Calu3 (cell line): ENCODE results near the gene NPM3. TPM values are rescaled to one million over a fixed set of nuclear protein-coding genes. Genes with fewer than 3 reads are reported as not detected.

Source experiments
- Bru-seq: library from RNA; stranded (reverse); fragments of 400-500 nt; gene quantifications from one replicate; lab custom pipeline; 2021; lab: Mats Ljungman, UMichigan
- BruChase-seq, 2 experiments: library from RNA; stranded (reverse); fragments of 400-500 nt; gene quantifications; one replicate each; lab custom pipeline; 2021; lab: Mats Ljungman, UMichigan
- BruUV-seq: library from RNA; stranded (reverse); fragments of 400-500 nt; replicated peaks from 2 replicates; lab custom pipeline; 2021; lab: Mats Ljungman, UMichigan
- CTCF ChIA-PET: fragments of 300-600 bp; sonication (Branson Sonifier 250); formaldehyde crosslinking; loops from one replicate; lab custom pipeline; 2022; ENCODE audit warnings: antibody characterized with exemption; lab: Charles Lee
- DNase-seq: peaks from one replicate; pipeline ENCODE4 v3.0.0; 2022
- H3K27ac Mint-ChIP-seq: one replicate; pipeline ENCODE4 v1.8.0; 2022; ENCODE audit warnings: mixed read lengths; ENCODE audit not compliant: unreplicated experiment
- H3K27me3 Mint-ChIP-seq: one replicate; pipeline ENCODE4 v1.8.0; 2022; ENCODE audit warnings: mixed read lengths; ENCODE audit not compliant: unreplicated experiment
- H3K36me3 Mint-ChIP-seq: one replicate; pipeline ENCODE4 v1.8.0; 2022; ENCODE audit warnings: mild to moderate bottlenecking, moderate library complexity, mixed read lengths; ENCODE audit not compliant: insufficient read depth, unreplicated experiment
- H3K4me1 Mint-ChIP-seq: one replicate; pipeline ENCODE4 v1.8.0; 2022; ENCODE audit warnings: mild to moderate bottlenecking, low read depth, mixed read lengths; ENCODE audit not compliant: unreplicated experiment
- H3K4me3 Mint-ChIP-seq: one replicate; pipeline ENCODE4 v1.8.0; 2022; ENCODE audit warnings: mild to moderate bottlenecking, low read depth, moderate library complexity, mixed read lengths; ENCODE audit not compliant: unreplicated experiment
- H3K9me3 Mint-ChIP-seq: one replicate; pipeline ENCODE4 v1.8.0; 2022; ENCODE audit warnings: low read depth, mixed read lengths; ENCODE audit not compliant: unreplicated experiment
- CTCF ChIP-seq: fragments of 200-600 bp; IDR thresholded peaks from one replicate; pipeline ENCODE4 v1.8.0; 2022; ENCODE audit warnings: antibody characterized with exemption; ENCODE audit not compliant: unreplicated experiment
- intact Hi-C: fragments of 100-400 bp; cut with micrococcal nuclease; formaldehyde crosslinking; loops from one replicate; pipeline ENCODE4 v1.10.0; 2022; ENCODE audit not compliant: unreplicated experiment
- long read RNA-seq: library from polyadenylated mRNA; stranded (forward); transcript quantifications from one replicate; pipeline ENCODE4 v2.0.0, GENCODE V29; 2022
- total RNA-seq: library from RNA; stranded (reverse); gene quantifications from 2 replicates; pipeline ENCODE4 v1.2.3, GENCODE V29; 2022

Gene NPM3
- total RNA-seq = 51.1 and 51.5 TPM in 2 replicates
- Bru-seq, nascent RNA = percentile 56 among the genes with signal in this experiment
- BruChase-seq, experiment 1, labeled RNA remaining after a 6-hour chase = percentile 73 among the genes with signal in this experiment
- BruChase-seq, experiment 2, labeled RNA remaining after a 2-hour chase = percentile 58 among the genes with signal in this experiment
- long read RNA-seq, partial matches to known transcripts = 0 of 6 reads
- long read RNA-seq, other reads (novel, unspliced or antisense) = 5 of 6 reads

GRCh38 chr10:101782811-101783735, at the start of gene NPM3:
Gene NPM3, minus strand, starts transcription at chr10:101783446. Its CDS starts 56 bp downstream, at chr10:101783390.
- Mint-ChIP-seq H3K36me3 (peaks cover 58% of the 10 kb centered on the region), H3K27me3 (peaks cover 14% of the 10 kb centered on the region), H3K4me3 (peak within 1 kb of the TSS; percentile 97), H3K9me3 (no peaks in the 10 kb centered on the region), H3K4me1 (peaks cover 44% of the 10 kb centered on the region), H3K27ac (peak within 1 kb of the TSS; percentile 97)
- BruUV-seq = TSS peak; percentile 78
- TF ChIP-seq CTCF = no peak
- peak; percentile 84 for DNase-seq
- intact Hi-C loops = no loop called here
- CTCF ChIA-PET = interaction anchor here (1.8 to 2.9 kb wide), 3 partner anchors 35 to 180 kb away, joined by 4 to 34 read pairs (median 7); partner anchors contain the start of gene OGA

- DNase-seq = no peak
- H3K27ac Mint-ChIP-seq = no peak overlapping the region
- H3K27me3 Mint-ChIP-seq = no peaks in the 10 kb centered on the region
- TF ChIP-seq CTCF = no peak
- H3K4me3 Mint-ChIP-seq = no peak overlapping the region
- peaks cover 19% of the 10 kb centered on the region for H3K4me1 Mint-ChIP-seq
- no peaks in the 10 kb centered on the region for H3K9me3 Mint-ChIP-seq
- BruUV-seq = no TSS peak
- intact Hi-C loops = no loop called here
- peaks cover 11% of the 10 kb centered on the region for H3K36me3 Mint-ChIP-seq
- CTCF ChIA-PET = no interaction called here
Measured at GRCh38 chr10:101832325-101832771, 49.1 kb upstream of the NPM3 start.

GRCh38 chr10:101831169-101831811, 48.0 kb upstream of the NPM3 start:
- Mint-ChIP-seq H3K4me3 (peak overlapping the region; percentile 80), H3K4me1 (peaks cover 19% of the 10 kb centered on the region), H3K27ac (peak overlapping the region; percentile 69), H3K36me3 (peaks cover 11% of the 10 kb centered on the region), H3K27me3 (no peaks in the 10 kb centered on the region), H3K9me3 (no peaks in the 10 kb centered on the region)
- CTCF ChIA-PET = no interaction called here
- intact Hi-C loops = no loop called here
- no peak for TF ChIP-seq CTCF
- BruUV-seq = no TSS peak
- no peak for DNase-seq
